Karpas-422 (cell line): Measurements from ENCODE around the gene IPPK. TPM values are rescaled to one million over a fixed set of nuclear protein-coding genes. Genes with fewer than 3 reads are reported as not detected.

Experiments
- DNase-seq: peaks from one replicate; pipeline ENCODE4 v3.0.0-alpha.2; 2015
- H2AFZ ChIP-seq: fragments of 200-600 bp; sonication (generic); 2 replicates; pipeline ENCODE4 v1.6.1; 2014; ENCODE audit warnings: antibody characterized with exemption, low read length, mixed read lengths
- H3K27ac ChIP-seq: fragments of 200-600 bp; sonication (generic); 2 replicates; pipeline ENCODE4 v1.5.1; 2014; ENCODE audit warnings: mild to moderate bottlenecking, low read length, moderate library complexity
- H3K27me3 ChIP-seq: fragments of 200-600 bp; sonication (generic); 2 replicates; pipeline ENCODE4 v1.6.1; 2014; ENCODE audit warnings: low read length, mixed read lengths
- H3K36me3 ChIP-seq: fragments of 200-600 bp; sonication (generic); 2 replicates; pipeline ENCODE4 v1.6.1; 2014; ENCODE audit warnings: low read length, mixed read lengths; ENCODE audit not compliant: insufficient read depth
- H3K4me1 ChIP-seq: fragments of 200-600 bp; sonication (generic); 2 replicates; pipeline ENCODE4 v1.6.1; 2014; ENCODE audit warnings: mild to moderate bottlenecking, low read length, mixed read lengths
- H3K4me2 ChIP-seq: fragments of 200-600 bp; sonication (generic); 2 replicates; pipeline ENCODE4 v1.6.1; 2014; ENCODE audit warnings: low read length, low read depth, mild to moderate bottlenecking; ENCODE audit not compliant: poor library complexity, severe bottlenecking
- H3K4me3 ChIP-seq: fragments of 200-600 bp; sonication (generic); 2 replicates; pipeline ENCODE4 v1.5.1; 2014; ENCODE audit warnings: mild to moderate bottlenecking, antibody characterized with exemption, low read length, mixed read lengths
- H3K79me2 ChIP-seq: fragments of 200-600 bp; sonication (generic); 2 replicates; pipeline ENCODE4 v1.6.1; 2014; ENCODE audit warnings: mild to moderate bottlenecking, low read length, mixed read lengths
- H3K9ac ChIP-seq: fragments of 200-600 bp; sonication (generic); 2 replicates; pipeline ENCODE4 v1.6.0; 2014; ENCODE audit warnings: low read length
- H3K9me2 ChIP-seq: fragments of 200-600 bp; sonication (generic), shearing (Covaris generic); replicated peaks from 2 replicates; pipeline ENCODE4 v1.6.0; 2014; ENCODE audit warnings: mild to moderate bottlenecking, low read length, moderate library complexity; ENCODE audit not compliant: insufficient read depth
- H3K9me3 ChIP-seq: fragments of 300-700, 200-600 bp; sonication (generic); 2 replicates; pipeline ENCODE4 v1.6.1; 2014; ENCODE audit warnings: low read length, mixed read lengths
- H4K20me1 ChIP-seq: fragments of 200-600 bp; sonication (generic); 2 replicates; pipeline ENCODE4 v1.6.1; 2014; ENCODE audit warnings: mild to moderate bottlenecking, antibody characterized with exemption, low read length, low read depth; ENCODE audit not compliant: insufficient read depth
- total RNA-seq: library from RNA; depleted of rRNA; stranded (reverse); fragments of >200 nt; shearing (Covaris generic); gene quantifications from 2 replicates; pipeline ENCODE4 v1.2.3, GENCODE V29; 2014; ENCODE audit warnings: low replicate concordance

Gene IPPK
- total RNA-seq, 1 experiment from 2014 or later, result 18.3 TPM

DNA sequence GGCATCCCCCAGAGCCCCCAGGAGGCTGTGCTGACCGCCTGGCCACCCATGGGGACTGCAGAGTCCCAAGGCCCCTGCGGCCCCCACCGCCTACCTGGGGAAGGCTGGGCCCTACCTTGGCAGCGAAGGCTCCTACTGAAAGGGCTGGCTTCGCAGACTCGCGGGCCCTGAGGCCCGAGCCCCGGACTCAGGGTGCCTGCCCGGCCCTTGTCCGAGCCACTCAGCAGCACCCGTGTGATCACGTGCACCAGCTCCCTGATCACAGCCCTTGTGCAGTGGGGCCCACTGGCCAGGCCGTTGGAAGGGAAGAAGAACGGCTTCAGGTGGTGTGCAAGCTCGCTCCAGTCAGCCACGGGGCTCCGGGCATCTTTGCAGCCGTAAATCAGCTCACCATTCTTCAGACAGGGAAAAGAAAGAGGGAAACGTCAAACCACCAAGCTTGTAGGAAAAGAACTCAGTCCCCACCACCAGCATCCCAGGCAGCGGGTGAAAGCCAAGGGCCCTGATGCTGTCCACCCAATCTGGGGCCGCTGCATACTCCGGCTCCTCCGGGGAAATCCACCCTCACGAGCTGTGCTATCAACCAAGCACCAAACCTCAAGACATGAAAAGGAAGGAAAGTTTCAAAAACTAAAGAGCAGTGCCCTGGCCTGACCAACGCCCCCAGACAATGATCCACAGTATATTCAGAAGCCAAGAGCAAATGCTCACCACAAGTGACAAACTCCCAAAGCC lies 31.9 kb downstream of the IPPK start:
- no peak for DNase-seq
- Histone ChIP-seq H2AFZ (no peak overlapping the region), H3K9me3 (no peaks in the 10 kb centered on the region), H3K36me3 (peaks cover 21% of the 10 kb centered on the region), H3K4me2 (no peak overlapping the region), H3K79me2 (no peaks in the 10 kb centered on the region), H3K27ac (no peak overlapping the region), H3K27me3 (no peaks in the 10 kb centered on the region), H4K20me1 (no peaks in the 10 kb centered on the region), H3K4me3 (no peak overlapping the region), H3K9ac (no peak overlapping the region), H3K4me1 (no peaks in the 10 kb centered on the region), H3K9me2 (no peaks in the 10 kb centered on the region)

DNA sequence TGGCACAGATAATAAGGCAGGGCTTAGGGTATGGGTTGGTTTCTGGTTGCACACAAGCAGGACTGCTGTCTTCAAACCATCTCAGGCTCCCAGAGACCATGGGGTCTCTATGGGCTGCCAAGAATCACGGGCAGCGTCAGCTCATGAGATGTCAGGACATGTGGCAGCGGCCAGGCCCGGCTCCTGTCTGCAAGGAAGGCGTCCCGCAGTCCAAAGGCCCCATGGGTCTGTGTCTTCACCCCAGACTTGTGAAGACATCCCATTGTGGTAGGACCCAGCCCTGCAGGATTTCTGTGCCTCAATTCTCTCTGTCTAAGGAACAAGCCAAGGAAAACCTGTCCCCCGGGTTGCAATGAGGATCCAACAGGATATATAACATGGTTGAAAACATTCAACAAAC lies 32.6 kb downstream of the IPPK start:
- Histone ChIP-seq H3K27me3 (no peaks in the 10 kb centered on the region), H3K4me3 (no peak overlapping the region), H2AFZ (no peak overlapping the region), H4K20me1 (no peaks in the 10 kb centered on the region), H3K4me1 (no peaks in the 10 kb centered on the region), H3K9ac (no peak overlapping the region), H3K79me2 (no peaks in the 10 kb centered on the region), H3K36me3 (peaks cover 20% of the 10 kb centered on the region), H3K9me2 (no peaks in the 10 kb centered on the region), H3K27ac (no peak overlapping the region), H3K9me3 (no peaks in the 10 kb centered on the region), H3K4me2 (no peak overlapping the region)
- DNase-seq, result no peak

DNA sequence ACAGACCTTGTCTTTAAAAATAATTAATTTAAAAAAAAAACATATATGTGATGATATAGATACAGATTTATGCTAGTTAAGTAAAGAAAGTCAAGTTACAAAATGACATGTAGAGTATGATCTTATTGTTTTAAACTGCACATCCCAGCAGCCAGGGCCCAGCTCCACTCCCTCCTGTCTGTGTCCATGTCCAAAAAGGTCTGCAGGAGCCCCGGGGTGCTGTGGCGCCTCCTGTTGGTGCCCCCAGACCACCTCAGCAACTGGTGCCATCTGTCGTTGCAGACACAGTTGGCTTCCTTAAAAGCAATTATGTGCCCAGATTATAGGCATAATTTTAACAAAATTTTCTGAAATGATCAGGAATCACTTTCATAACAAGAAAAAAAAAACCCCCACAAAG lies 33.3 kb downstream of the IPPK start:
- H3K9me3 ChIP-seq, result no peaks in the 10 kb centered on the region
- H3K79me2 ChIP-seq, result no peaks in the 10 kb centered on the region
- H3K36me3 ChIP-seq, result peaks cover 27% of the 10 kb centered on the region
- no peak for DNase-seq
- H3K4me1 ChIP-seq, result no peaks in the 10 kb centered on the region
- H3K4me3 ChIP-seq, result no peak overlapping the region
- no peak overlapping the region for H2AFZ ChIP-seq
- no peaks in the 10 kb centered on the region for H4K20me1 ChIP-seq
- no peak overlapping the region for H3K4me2 ChIP-seq
- no peak overlapping the region for H3K9ac ChIP-seq
- no peaks in the 10 kb centered on the region for H3K9me2 ChIP-seq
- H3K27me3 ChIP-seq, result no peaks in the 10 kb centered on the region
- no peak overlapping the region for H3K27ac ChIP-seq

DNA sequence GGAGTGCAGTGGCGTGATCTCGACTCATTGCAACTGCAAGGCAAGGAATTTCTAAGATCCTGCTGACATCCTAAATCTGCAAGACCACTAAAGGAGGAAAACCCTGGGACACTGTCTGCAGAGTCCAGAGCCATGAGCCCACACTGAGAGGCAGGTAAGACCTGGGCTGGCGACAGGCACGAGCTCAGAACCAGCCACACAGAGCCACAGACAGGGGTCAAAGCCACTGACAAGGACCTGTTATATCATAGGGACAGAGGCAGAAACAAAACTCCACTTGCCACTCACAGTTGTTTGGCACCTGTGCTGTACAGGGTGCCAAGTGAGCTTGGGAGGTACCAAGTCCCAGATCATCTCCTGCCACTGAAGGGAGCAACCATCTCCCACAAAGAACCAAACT lies 34.2 kb downstream of the IPPK start:
- no peak for DNase-seq
- H4K20me1 ChIP-seq, result no peaks in the 10 kb centered on the region
- H3K9me3 ChIP-seq, result no peaks in the 10 kb centered on the region
- H3K36me3 ChIP-seq, result peaks cover 26% of the 10 kb centered on the region
- H3K79me2 ChIP-seq, result no peaks in the 10 kb centered on the region
- no peaks in the 10 kb centered on the region for H3K4me1 ChIP-seq
- H3K4me3 ChIP-seq, result no peak overlapping the region
- H3K27me3 ChIP-seq, result no peaks in the 10 kb centered on the region
- H3K27ac ChIP-seq, result no peak overlapping the region
- H3K9me2 ChIP-seq, result no peaks in the 10 kb centered on the region
- no peak overlapping the region for H3K4me2 ChIP-seq
- H2AFZ ChIP-seq, result no peak overlapping the region
- H3K9ac ChIP-seq, result no peak overlapping the region

DNA sequence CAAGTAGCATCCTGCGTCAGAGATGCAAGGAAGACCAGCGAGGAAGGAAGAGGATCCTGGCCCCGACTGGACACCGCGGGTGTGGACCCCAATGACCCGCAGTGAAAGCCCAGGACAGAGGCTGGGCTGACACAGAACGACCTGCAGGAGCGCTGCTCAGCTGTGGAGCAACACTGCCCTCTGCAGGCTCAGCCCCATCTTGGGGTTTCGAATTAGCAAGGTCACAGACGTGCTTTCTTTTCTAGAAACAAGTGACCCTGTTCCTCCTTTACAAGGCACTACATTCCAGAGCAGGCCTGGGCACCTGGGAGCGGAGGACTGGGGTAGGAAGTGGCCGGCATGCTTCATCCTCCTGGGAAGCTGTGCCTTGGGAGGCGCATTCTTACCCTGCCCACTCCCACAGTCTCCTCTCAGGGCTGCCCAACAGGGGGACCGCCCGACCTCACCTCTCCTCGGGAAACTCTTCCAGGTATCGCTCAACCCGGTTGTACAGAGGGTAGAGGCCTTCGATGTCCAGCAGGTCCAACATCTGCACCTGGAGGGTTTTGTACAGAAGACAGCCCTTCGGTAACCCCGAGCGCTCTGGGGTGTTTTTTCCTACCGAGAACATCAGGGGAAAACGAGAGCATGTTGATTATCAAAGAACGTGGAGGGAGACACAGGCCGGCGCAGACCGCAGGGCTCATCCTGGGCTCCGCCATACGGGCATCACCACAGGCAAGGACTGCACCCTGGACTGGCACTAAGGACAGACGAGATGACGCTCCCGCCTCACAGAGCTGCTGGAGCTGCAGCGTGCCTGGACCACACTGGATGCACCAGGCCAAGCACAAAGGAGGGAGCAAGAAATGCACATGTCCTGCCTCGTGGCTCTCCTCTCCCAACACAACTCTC lies 35.0 kb downstream of the IPPK start:
- Histone ChIP-seq H3K4me3 (no peak overlapping the region), H3K4me1 (no peaks in the 10 kb centered on the region), H3K4me2 (no peak overlapping the region), H3K9me3 (no peaks in the 10 kb centered on the region), H3K9me2 (no peaks in the 10 kb centered on the region), H3K79me2 (0 out of 2 replicates have a peak, but pooled peaks cover 4% of the 10 kb centered on the region), H4K20me1 (no peaks in the 10 kb centered on the region), H3K27ac (no peak overlapping the region), H2AFZ (no peak overlapping the region), H3K27me3 (no peaks in the 10 kb centered on the region), H3K36me3 (peaks cover 26% of the 10 kb centered on the region), H3K9ac (no peak overlapping the region)
- DNase-seq, result peak; percentile 90

DNA sequence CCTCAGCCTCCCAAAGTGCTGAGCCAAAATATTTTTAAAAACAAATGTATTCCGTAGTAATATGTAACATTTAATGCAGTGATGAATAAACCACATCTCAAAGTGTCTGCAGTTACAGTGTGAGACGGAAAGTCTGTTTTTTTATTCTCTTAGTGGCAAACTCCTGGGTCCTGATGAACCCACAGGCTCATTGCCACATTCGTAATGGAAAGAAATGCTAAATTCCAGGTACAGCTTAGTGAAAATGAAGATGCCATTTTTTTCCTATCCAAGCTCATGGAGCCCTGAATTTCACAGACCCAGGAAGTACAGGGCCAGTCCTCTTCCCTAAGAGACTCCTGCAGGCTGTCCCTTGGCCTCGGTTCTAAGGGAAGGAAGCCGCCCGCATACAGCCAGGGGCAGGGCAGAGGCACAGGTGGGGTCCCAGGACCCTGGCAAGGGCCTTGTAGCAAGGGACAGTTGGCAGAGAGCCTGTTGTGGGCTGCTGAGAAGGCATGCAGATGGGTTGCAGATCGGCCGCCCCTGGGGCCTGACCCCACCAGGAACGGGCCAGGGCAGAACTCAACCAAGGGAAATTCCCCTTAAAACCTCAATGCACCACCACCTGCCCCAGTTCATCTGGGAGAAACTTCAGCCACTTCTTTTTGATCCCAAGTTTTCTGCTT lies 36.2 kb downstream of the IPPK start:
- Histone ChIP-seq H3K79me2 (peaks cover 9% of the 10 kb centered on the region), H3K9me3 (no peaks in the 10 kb centered on the region), H3K9me2 (no peaks in the 10 kb centered on the region), H2AFZ (no peak overlapping the region), H4K20me1 (no peaks in the 10 kb centered on the region), H3K27me3 (no peaks in the 10 kb centered on the region), H3K4me3 (no peak overlapping the region), H3K27ac (no peak overlapping the region), H3K4me1 (no peaks in the 10 kb centered on the region), H3K36me3 (peaks cover 26% of the 10 kb centered on the region), H3K4me2 (no peak overlapping the region), H3K9ac (no peak overlapping the region)
- no peak for DNase-seq

DNA sequence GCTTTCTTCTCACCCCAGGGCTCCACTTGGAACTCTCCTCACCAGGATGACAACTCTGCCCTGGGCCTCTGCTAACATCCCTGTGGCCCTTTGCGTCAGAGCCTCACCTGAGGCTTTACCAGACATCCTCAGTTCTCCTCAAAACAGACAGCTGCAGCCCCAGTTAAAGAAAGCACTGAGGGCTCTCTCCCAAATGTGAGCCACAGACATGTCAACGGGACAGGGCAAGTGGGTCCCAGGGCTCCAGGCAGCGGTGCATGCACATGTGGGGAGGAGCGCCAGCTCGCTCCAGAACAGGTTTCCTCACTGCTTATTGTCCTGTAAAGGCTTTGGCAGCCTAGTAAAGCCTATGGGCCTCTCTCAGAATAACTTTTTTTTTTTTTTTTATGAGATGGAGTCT lies 37.3 kb downstream of the IPPK start:
- H3K79me2 ChIP-seq, result peaks cover 14% of the 10 kb centered on the region
- no peaks in the 10 kb centered on the region for H3K9me3 ChIP-seq
- H3K27ac ChIP-seq, result no peak overlapping the region
- H3K9me2 ChIP-seq, result no peaks in the 10 kb centered on the region
- no peaks in the 10 kb centered on the region for H4K20me1 ChIP-seq
- H3K36me3 ChIP-seq, result peaks cover 33% of the 10 kb centered on the region
- no peak overlapping the region for H3K9ac ChIP-seq
- no peaks in the 10 kb centered on the region for H3K4me1 ChIP-seq
- no peak overlapping the region for H2AFZ ChIP-seq
- H3K27me3 ChIP-seq, result no peaks in the 10 kb centered on the region
- DNase-seq, result no peak
- H3K4me3 ChIP-seq, result no peak overlapping the region
- H3K4me2 ChIP-seq, result no peak overlapping the region
